Astrocyte of the spinal cord (primary cell): ENCODE measurements around the gene OR2T1.

ENCODE experiments used
- DNase-seq: peaks from one replicate; pipeline ENCODE4 v3.0.0; 2011; ENCODE audit warnings: low read depth, low spot score
- H3K4me3 ChIP-seq: 2 replicates; pipeline ENCODE4 v1.5.1; 2011; ENCODE audit warnings: low read depth, mild to moderate bottlenecking, low read length, moderate library complexity
- in situ Hi-C: cut with HindIII; loops from 2 replicates; pipeline ENCODE4 v1.10.0; 2017; ENCODE audit warnings: low sequenced_read_pairs
- TF ChIP-seq, protein P1 (sequence below): IDR thresholded peaks from 2 replicates; pipeline ENCODE4 v1.5.1; 2012; ENCODE audit warnings: low read depth, mild to moderate bottlenecking, low read length, inconsistent platforms

Gene OR2T1

DNA sequence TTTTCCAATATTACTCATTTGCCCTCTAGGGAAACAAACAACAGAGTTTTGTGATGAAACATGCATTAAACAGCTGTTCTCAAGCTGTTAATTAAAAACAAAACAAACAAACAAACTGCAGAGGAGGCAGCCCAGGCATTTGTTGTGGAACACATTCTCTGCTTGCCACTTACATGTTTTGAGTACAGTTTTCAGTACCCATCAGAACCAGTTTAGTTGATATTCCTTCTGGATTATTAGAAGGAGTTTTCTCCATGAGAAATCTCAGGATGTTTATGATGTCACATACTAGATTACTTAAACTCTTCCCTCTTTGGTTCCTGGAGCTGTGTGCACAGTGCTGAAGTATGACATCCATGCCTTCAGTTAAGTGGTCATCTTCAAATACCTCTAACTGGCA lies 27.4 kb upstream of the OR2T1 start, which contains the start of gene OR2T6:
OR2T6 (plus strand) TSS at position 301 of the 400 bp plus-strand sequence. CDS start 11,863 bp downstream, outside the sequence.
- in situ Hi-C loops, result no loop called here
- TF ChIP-seq, protein P1, sequence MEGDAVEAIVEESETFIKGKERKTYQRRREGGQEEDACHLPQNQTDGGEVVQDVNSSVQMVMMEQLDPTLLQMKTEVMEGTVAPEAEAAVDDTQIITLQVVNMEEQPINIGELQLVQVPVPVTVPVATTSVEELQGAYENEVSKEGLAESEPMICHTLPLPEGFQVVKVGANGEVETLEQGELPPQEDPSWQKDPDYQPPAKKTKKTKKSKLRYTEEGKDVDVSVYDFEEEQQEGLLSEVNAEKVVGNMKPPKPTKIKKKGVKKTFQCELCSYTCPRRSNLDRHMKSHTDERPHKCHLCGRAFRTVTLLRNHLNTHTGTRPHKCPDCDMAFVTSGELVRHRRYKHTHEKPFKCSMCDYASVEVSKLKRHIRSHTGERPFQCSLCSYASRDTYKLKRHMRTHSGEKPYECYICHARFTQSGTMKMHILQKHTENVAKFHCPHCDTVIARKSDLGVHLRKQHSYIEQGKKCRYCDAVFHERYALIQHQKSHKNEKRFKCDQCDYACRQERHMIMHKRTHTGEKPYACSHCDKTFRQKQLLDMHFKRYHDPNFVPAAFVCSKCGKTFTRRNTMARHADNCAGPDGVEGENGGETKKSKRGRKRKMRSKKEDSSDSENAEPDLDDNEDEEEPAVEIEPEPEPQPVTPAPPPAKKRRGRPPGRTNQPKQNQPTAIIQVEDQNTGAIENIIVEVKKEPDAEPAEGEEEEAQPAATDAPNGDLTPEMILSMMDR, result no peak
- no peak within 1 kb of the TSS for H3K4me3 ChIP-seq
- DNase-seq, result no peak

DNA sequence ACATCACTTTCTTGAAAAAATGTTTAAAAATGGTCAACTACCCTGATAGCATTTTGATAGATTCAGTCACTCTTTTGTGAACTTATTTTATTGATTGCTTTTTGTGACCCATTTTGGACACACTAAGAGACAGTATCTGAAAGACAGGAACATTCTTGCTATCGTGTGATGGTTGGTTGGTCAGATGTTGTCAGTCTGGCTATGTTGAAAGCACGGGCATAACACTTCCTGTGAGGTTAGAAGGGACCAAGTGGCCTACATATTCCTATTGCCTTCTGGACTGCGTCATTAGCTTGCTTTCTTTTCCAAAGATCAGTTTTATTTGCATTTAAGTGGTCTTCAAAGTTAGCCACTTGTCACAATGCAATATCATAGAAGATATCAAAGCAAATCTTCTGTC lies 25.9 kb upstream of the OR2T1 start:
- DNase-seq, result no peak
- TF ChIP-seq, protein P1, result no peak
- no peak overlapping the region for H3K4me3 ChIP-seq
- in situ Hi-C loops, result no loop called here

DNA sequence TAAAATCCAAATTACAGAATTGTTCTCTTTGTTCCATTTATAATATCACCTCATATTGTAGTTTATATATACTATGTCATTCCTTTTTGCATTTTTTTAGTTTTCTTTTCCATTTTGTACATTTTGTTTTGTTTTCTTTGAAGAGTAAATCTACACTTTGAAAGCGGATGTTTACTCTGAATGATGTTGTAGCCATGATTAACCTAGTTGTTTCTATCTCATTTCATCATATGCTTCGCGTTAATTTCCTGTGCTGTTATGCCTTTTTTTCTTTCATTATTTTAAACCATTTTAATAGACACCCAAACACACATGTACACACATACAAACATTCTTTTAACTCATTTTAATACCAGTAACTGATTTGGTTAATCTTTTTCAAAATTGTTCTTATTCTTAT lies 22.0 kb upstream of the OR2T1 start:
- no peak overlapping the region for H3K4me3 ChIP-seq
- TF ChIP-seq, protein P1, result no peak
- no peak for DNase-seq
- in situ Hi-C loops, result no loop called here

DNA sequence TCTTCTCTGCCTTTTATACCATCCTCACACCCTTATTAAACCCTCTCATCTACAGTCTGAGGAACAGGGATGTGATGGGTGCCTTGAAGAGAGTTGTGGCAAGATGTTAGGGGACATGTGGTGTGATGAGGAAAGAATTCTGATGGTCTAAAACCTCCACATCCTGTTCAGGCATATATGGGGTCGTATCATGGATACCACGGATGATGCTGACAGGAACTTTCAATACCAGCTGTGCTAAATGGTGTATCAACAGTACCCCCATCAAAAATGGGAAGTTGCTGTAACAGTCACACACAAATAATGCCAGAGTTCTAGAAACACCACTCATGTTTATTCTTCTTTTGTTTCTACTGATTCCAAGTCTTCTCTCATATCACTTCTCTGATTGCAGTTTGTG lies 14.4 kb upstream of the OR2T1 start:
- in situ Hi-C loops, result no loop called here
- TF ChIP-seq, protein P1, result no peak
- no peak overlapping the region for H3K4me3 ChIP-seq
- no peak for DNase-seq

DNA sequence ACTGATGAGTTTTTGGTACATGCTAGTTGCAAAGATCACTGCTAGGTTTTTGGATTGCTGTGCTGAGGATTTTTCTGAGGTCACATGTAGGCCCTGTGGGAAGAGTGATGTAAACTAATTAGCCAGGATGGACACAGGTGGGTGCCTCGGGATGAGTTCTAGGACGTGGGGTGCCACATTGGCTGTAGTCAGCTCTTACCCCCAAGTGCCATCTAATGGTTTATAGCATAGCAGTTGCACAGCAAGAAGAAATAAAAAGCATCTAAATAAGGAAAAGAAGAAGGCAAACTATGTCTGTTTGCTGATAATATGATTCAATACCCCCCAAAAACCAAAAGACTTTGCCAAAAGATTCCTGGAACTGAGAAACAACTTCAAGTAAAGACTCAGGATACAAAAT lies 9.8 kb upstream of the OR2T1 start:
- H3K4me3 ChIP-seq, result no peak overlapping the region
- TF ChIP-seq, protein P1, result no peak
- in situ Hi-C loops, result no loop called here
- DNase-seq, result no peak

DNA sequence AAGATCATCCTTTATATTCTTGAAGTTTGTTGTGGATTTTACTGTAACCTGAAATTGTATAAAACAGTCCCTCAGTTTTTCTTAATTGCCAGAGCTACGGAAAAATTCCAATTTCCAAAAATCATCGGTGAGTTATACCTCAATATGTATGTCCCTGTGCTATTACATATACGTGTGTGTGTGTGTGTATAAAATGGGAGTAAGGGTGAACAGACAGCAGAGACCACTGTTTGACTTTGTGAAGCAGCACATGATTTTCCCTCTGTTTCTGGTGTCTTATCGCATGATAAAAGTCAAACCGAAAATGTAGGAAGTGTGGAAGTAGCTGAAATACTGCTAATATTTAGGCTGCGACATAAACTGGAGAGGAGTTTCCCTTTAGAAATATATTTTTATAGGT lies 1.2 kb downstream of the OR2T1 start:
- no peak for DNase-seq
- TF ChIP-seq, protein P1, result no peak
- no peak overlapping the region for H3K4me3 ChIP-seq
- in situ Hi-C loops, result no loop called here
